Choroid plexus epithelial cell (primary cell): Measurements from ENCODE around the gene RTF1.

ENCODE experiments used
- DNase-seq: peaks from one replicate; pipeline ENCODE4 v3.0.0-alpha.2; 2010; ENCODE audit warnings: low read depth
- H3K4me3 ChIP-seq: 2 replicates; pipeline ENCODE4 v1.5.1; 2011; ENCODE audit warnings: low read depth, mild to moderate bottlenecking, control low read depth, low read length, moderate library complexity
- CTCF ChIP-seq: conservative IDR thresholded peaks from 2 replicates; pipeline ENCODE4 v1.5.1; 2011; ENCODE audit warnings: low read depth, mild to moderate bottlenecking, control low read depth, inconsistent platforms, low read length, moderate library complexity

The RTF1 gene

GRCh38 chr15:41513506-41514227 is 96.8 kb downstream of the RTF1 start, which contains the start of gene LTK:
Gene LTK (minus strand): TSS chr15:41513827. CDS start chr15:41513709, 118 bp downstream.
- peak within 1 kb of the TSS; percentile 36 for H3K4me3 ChIP-seq
- no peak for DNase-seq
- TF ChIP-seq CTCF, result no peak

DNA sequence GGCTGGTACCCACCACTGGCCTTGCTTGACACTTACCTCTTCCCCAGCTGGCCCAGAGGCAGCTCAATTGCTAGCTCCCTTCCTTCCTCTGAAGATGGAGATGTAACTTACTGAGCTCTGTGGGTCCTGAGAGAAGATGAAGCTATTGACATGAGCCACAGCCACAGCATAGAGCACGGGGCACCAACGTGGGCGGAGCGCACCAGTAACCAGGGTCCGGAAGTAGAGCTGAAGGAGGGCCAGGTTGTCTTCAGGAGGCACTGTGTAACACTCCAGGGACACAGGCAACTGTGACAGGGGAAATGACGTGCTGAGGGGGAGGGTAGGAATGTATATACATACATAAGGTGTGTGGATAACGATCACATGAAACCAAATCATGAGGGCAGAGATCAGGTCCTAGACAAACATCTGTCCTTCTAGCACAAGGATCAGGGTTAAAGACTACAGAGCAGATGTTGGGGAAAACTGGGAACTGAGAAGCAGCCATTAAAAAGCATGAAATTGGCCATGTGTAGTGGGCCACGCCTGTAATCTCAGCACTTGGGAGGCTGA is 101.1 kb downstream of the RTF1 start:
- no peak for TF ChIP-seq CTCF
- H3K4me3 ChIP-seq, result no peak overlapping the region
- DNase-seq, result no peak

DNA sequence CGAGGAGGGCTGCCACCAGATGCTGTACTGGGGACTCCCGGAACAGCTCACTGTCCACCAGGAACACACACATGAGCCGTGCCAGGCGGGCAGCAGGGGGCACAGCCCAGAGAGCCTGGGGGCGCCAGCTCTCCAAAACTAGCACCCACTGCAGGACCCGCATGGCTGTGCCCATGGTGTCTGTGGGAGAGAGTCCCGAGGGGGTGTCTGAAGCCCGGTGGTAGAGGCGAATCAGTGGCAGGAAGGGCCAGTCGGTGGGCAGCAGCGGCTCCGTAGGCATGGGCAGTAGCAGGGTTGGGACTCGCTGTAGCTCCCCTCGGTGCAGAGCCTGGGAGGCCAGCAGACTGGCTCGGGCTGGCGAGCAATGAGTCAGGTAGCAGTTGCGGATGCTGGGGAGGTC is 103.7 kb downstream of the RTF1 start:
- no peak for DNase-seq
- no peak for TF ChIP-seq CTCF
- H3K4me3 ChIP-seq, result no peak overlapping the region

DNA sequence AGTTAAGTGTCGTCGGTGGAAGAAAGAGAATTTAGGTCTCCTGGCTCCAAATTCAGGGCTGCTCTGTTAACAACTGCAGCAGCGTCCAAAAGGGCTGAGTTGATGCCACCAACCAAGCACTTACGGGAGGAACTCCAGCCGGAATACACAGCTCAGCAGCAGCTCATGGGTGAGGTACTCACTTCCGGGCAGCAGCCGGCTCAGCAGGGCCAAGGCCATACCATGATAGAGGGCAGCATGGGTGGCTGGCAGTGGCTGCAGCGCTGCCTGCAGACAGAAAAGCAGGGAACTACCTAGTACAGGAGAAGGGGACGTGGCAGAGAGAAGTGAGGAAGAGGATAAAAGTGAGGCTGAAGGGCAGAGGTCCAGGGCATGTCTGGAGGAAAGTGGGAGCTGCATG is 104.7 kb downstream of the RTF1 start:
- no peak for TF ChIP-seq CTCF
- no peak overlapping the region for H3K4me3 ChIP-seq
- DNase-seq, result no peak

GRCh38 chr15:41523097-41523496 is 106.2 kb downstream of the RTF1 start:
- DNase-seq, result peak; percentile 13

DNA sequence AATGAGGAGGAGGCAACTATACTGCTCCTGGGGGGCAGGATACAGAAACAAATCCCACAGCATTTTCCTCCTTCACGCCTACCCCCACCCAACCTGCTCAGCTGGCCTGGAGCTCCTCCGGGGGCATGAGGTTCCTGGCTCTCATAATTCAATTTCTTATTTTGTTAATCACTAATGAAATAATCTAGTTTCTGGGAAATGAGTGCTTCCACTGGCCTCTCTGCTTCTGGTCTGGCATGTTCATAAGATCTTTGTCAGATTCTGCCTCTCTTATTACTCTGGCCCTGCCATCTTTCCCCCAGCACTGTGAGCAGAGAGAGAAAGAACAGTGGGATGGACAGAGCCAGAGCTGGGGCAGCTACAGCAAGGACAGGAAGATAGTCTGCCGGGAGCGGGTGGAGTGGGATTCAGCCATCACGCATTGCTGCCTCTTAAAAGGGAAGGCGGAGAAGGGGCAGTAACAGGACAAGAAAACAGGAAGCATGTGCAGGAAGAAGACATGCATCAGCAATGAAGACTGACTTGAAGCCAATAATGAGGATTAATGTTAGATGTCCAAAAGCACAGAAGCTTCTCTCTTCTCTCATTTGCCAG is 113.6 kb downstream of the RTF1 start:
- no peak for DNase-seq
- no peak overlapping the region for H3K4me3 ChIP-seq
- TF ChIP-seq CTCF, result no peak

More at GRCh38 chr15:41523097-41523496, 106.2 kb downstream of the RTF1 start:
- TF ChIP-seq CTCF, result no peak
- no peak overlapping the region for H3K4me3 ChIP-seq
